Mesenchymal stem cell (in vitro differentiated cells and primary cell): ENCODE results near the gene FTH1.
A peak's percentile ranks its signal among the peaks of the same experiment; 100 is the strongest.

ENCODE experiments used
- DNase-seq: peaks from one replicate; pipeline ENCODE4 v3.0.0-alpha.2; 2013
- H2AFZ ChIP-seq: one replicate; pipeline ENCODE4 v1.6.1; 2013; ENCODE audit warnings: low read depth, mild to moderate bottlenecking, control low read depth, inconsistent platforms, low read length, moderate library complexity
- H2AK5ac ChIP-seq: 2 replicates; pipeline ENCODE4 v1.6.1; 2013; ENCODE audit warnings: low read length, moderate library complexity, mild to moderate bottlenecking, inconsistent platforms; ENCODE audit not compliant: severe bottlenecking
- H2BK120ac ChIP-seq: one replicate; pipeline ENCODE4 v1.6.1; 2013; ENCODE audit warnings: low read depth, mild to moderate bottlenecking, inconsistent platforms, low read length, moderate library complexity
- H2BK12ac ChIP-seq, 2 experiments: one replicate each; pipeline ENCODE4 v1.6.1; 2013; ENCODE audit warnings: inconsistent platforms in 2 of 2, low read length in 2 of 2, mild to moderate bottlenecking in 2 of 2, moderate library complexity in 2 of 2, control low read depth in 1 of 2
- H2BK15ac ChIP-seq: one replicate; pipeline ENCODE4 v1.6.1; 2013; ENCODE audit warnings: mild to moderate bottlenecking, low read depth, inconsistent platforms; ENCODE audit not compliant: poor library complexity, severe bottlenecking
- H2BK5ac ChIP-seq: 2 replicates; pipeline ENCODE4 v1.6.1; 2013; ENCODE audit warnings: low read depth, mild to moderate bottlenecking, low read length, control low read depth, inconsistent platforms; ENCODE audit not compliant: poor library complexity, severe bottlenecking
- H3K14ac ChIP-seq, 2 experiments: one replicate each; pipeline ENCODE4 v1.6.1; 2013; ENCODE audit warnings: inconsistent platforms in 2 of 2, low read length in 2 of 2, control low read depth in 1 of 2, mild to moderate bottlenecking in 1 of 2, moderate library complexity in 1 of 2
- H3K18ac ChIP-seq, 2 experiments: one replicate each; pipeline ENCODE4 v1.6.1; 2013; ENCODE audit warnings: inconsistent platforms in 2 of 2, low read length in 2 of 2, control low read depth in 1 of 2, low read depth in 1 of 2, mild to moderate bottlenecking in 1 of 2
- H3K23ac ChIP-seq, 2 experiments: one replicate each; pipeline ENCODE4 v1.6.1; 2013; ENCODE audit warnings: inconsistent platforms in 2 of 2, low read length in 2 of 2, mild to moderate bottlenecking in 2 of 2, moderate library complexity in 2 of 2, control low read depth in 1 of 2
- H3K27ac ChIP-seq: 2 replicates; pipeline ENCODE4 v1.5.1; 2013; ENCODE audit warnings: mild to moderate bottlenecking, moderate library complexity, low read length, control low read depth, inconsistent platforms; ENCODE audit not compliant: poor library complexity, severe bottlenecking
- H3K27me3 ChIP-seq, 2 experiments: 2 replicates each; pipeline versions ENCODE4 v1.6.1 to v1.7.0; 2013; ENCODE audit warnings: low read length in 2 of 2, mild to moderate bottlenecking in 2 of 2, moderate library complexity in 2 of 2, control low read depth in 1 of 2, inconsistent platforms in 1 of 2; ENCODE audit not compliant: control insufficient read depth in 1 of 2, insufficient read depth in 1 of 2
- H3K36me3 ChIP-seq, 2 experiments: 2 replicates each; pipeline versions ENCODE4 v1.6.1 to v1.7.0; 2013; ENCODE audit warnings: low read length in 2 of 2, control low read depth in 1 of 2, inconsistent platforms in 1 of 2, low read depth in 1 of 2, mild to moderate bottlenecking in 1 of 2; ENCODE audit not compliant: insufficient read depth in 2 of 2, control insufficient read depth in 1 of 2
- H3K4ac ChIP-seq, 2 experiments: one replicate each; pipeline ENCODE4 v1.6.1; 2013; ENCODE audit warnings: inconsistent platforms in 2 of 2, low read length in 2 of 2, mild to moderate bottlenecking in 2 of 2, moderate library complexity in 2 of 2, control low read depth in 1 of 2, low read depth in 1 of 2
- H3K4me1 ChIP-seq: 2 replicates; pipeline ENCODE4 v1.6.1; 2013; ENCODE audit warnings: low read depth, low read length, control low read depth; ENCODE audit not compliant: control insufficient read depth, insufficient read depth
- H3K4me2 ChIP-seq: 2 replicates; pipeline ENCODE4 v1.6.1; 2013; ENCODE audit warnings: low read length, mild to moderate bottlenecking, inconsistent platforms; ENCODE audit not compliant: poor library complexity, severe bottlenecking
- H3K4me3 ChIP-seq, 2 experiments: 2 replicates each; pipeline versions ENCODE4 v1.5.1 to v1.7.0; 2013; ENCODE audit warnings: low read length in 2 of 2, mild to moderate bottlenecking in 2 of 2, control low read depth in 1 of 2, low read depth in 1 of 2; ENCODE audit not compliant: insufficient read depth in 1 of 2
- H3K79me1 ChIP-seq: replicated peaks from 2 replicates; pipeline ENCODE4 v1.6.1; 2013; ENCODE audit warnings: mild to moderate bottlenecking, control low read depth, low read length, inconsistent platforms; ENCODE audit not compliant: poor library complexity, severe bottlenecking
- H3K9ac ChIP-seq: 2 replicates; pipeline ENCODE4 v1.7.0; 2013; ENCODE audit warnings: mild to moderate bottlenecking, low read length, moderate library complexity
- H3K9me3 ChIP-seq: 2 replicates; pipeline ENCODE4 v1.7.0; 2013; ENCODE audit warnings: mild to moderate bottlenecking, low read length; ENCODE audit not compliant: control insufficient read depth
- H4K8ac ChIP-seq: one replicate; pipeline ENCODE4 v1.6.1; 2013; ENCODE audit warnings: inconsistent platforms, mild to moderate bottlenecking, low read length, moderate library complexity
- H4K91ac ChIP-seq: one replicate; pipeline ENCODE4 v1.6.1; 2013; ENCODE audit warnings: mild to moderate bottlenecking, low read length, inconsistent platforms
- WGBS: methylation state at CpG from one replicate; pipeline ENCODE4 v1.1.7; 2013; ENCODE audit warnings: mixed read lengths; 5-methylcytosine and 5-hydroxymethylcytosine counted together

Gene FTH1

GRCh38 chr11:61917334-61918109 lies 49.9 kb downstream of the FTH1 start, which contains the start of gene RAB3IL1:
Gene RAB3IL1, minus strand, starts transcription at chr11:61917566. Its CDS starts 199 bp downstream, at chr11:61917367.
- Histone ChIP-seq H2BK5ac (no peak within 1 kb of the TSS), H2AK5ac (no peak within 1 kb of the TSS)
- WGBS: 5% methylated on average over 46 of the region's 74 CpGs

GRCh38 chr11:61916737-61917333 lies 50.6 kb downstream of the FTH1 start:
- peak overlapping the region; percentile 42 for H2AFZ ChIP-seq
- H3K27me3 ChIP-seq: peaks cover 0 to 52% of the 10 kb centered on the region in 2 experiments
- no peak overlapping the region for H2AK5ac ChIP-seq
- H4K91ac ChIP-seq: no peak overlapping the region
- H3K4me2 ChIP-seq: peak overlapping the region; percentile 83
- no peaks in the 10 kb centered on the region for H3K79me1 ChIP-seq
- H3K36me3 ChIP-seq: no peaks in the 10 kb centered on the region
- H3K23ac ChIP-seq: peak overlapping the region in 1 of 2 experiments; percentile 77
- H2BK12ac ChIP-seq: peak overlapping the region in 1 of 2 experiments; percentile 74
- no peak overlapping the region for H3K27ac ChIP-seq
- no peak overlapping the region for H2BK5ac ChIP-seq
- H3K9ac ChIP-seq: peak overlapping the region; percentile 81
- H3K18ac ChIP-seq: peak overlapping the region; percentile 16 to 93
- WGBS: 21% methylated on average over 14 of the region's 32 CpGs
- peaks cover 25% of the 10 kb centered on the region for H3K4me1 ChIP-seq
- H4K8ac ChIP-seq: no peak overlapping the region
- H3K9me3 ChIP-seq: no peaks in the 10 kb centered on the region
- H3K4me3 ChIP-seq: peak overlapping the region; percentile 62 to 83
- peak overlapping the region; percentile 71 for H2BK120ac ChIP-seq
- H3K4ac ChIP-seq: no peak overlapping the region
- H3K14ac ChIP-seq: peak overlapping the region in 1 of 2 experiments; percentile 69
- no peak for DNase-seq
- peak overlapping the region; percentile 100 for H2BK15ac ChIP-seq

More at GRCh38 chr11:61917334-61918109, 49.9 kb downstream of the FTH1 start, which contains the start of gene RAB3IL1:
- H3K18ac ChIP-seq: peak within 1 kb of the TSS; percentile 16 to 93
- H2BK12ac ChIP-seq: peak within 1 kb of the TSS in 1 of 2 experiments; percentile 74
- peak within 1 kb of the TSS in 1 of 2 experiments; percentile 26 for H3K4ac ChIP-seq
- peaks cover 0 to 53% of the 10 kb centered on the region in 2 experiments for H3K27me3 ChIP-seq
- H4K91ac ChIP-seq: peak within 1 kb of the TSS; percentile 60
- peak within 1 kb of the TSS in 1 of 2 experiments; percentile 69 for H3K14ac ChIP-seq
- peak within 1 kb of the TSS; percentile 83 for H3K4me2 ChIP-seq
- H3K23ac ChIP-seq: peak within 1 kb of the TSS in 1 of 2 experiments; percentile 77
- peak within 1 kb of the TSS; percentile 71 for H2BK120ac ChIP-seq
- peak within 1 kb of the TSS; percentile 62 to 83 for H3K4me3 ChIP-seq
- no peak within 1 kb of the TSS for H3K27ac ChIP-seq
- peaks cover 25% of the 10 kb centered on the region for H3K4me1 ChIP-seq
- H2AFZ ChIP-seq: peak within 1 kb of the TSS; percentile 42
- no peaks in the 10 kb centered on the region for H3K79me1 ChIP-seq
- H2BK15ac ChIP-seq: peak within 1 kb of the TSS; percentile 100
- DNase-seq: peak; percentile 40
- no peaks in the 10 kb centered on the region for H3K36me3 ChIP-seq
- H3K9ac ChIP-seq: peak within 1 kb of the TSS; percentile 81
- no peaks in the 10 kb centered on the region for H3K9me3 ChIP-seq
- H4K8ac ChIP-seq: peak within 1 kb of the TSS; percentile 89

- H3K79me1 ChIP-seq: no peaks in the 10 kb centered on the region
- no peak overlapping the region for H2BK120ac ChIP-seq
- H3K36me3 ChIP-seq: no peaks in the 10 kb centered on the region
- H2BK15ac ChIP-seq: no peak overlapping the region
- H3K27me3 ChIP-seq: peaks cover 0 to 46% of the 10 kb centered on the region in 2 experiments
- DNase-seq: no peak
- 91% methylated on average over 7 of the region's 7 CpGs for WGBS
- peak overlapping the region in 1 of 2 experiments; percentile 83 for H3K4me3 ChIP-seq
- H2AFZ ChIP-seq: no peak overlapping the region
- no peak overlapping the region for H3K9ac ChIP-seq
- no peak overlapping the region for H3K27ac ChIP-seq
- H2AK5ac ChIP-seq: no peak overlapping the region
- H2BK12ac ChIP-seq: no peak overlapping the region
- H4K91ac ChIP-seq: no peak overlapping the region
- H2BK5ac ChIP-seq: no peak overlapping the region
- no peak overlapping the region for H3K4ac ChIP-seq
- H3K23ac ChIP-seq: no peak overlapping the region
- H3K4me1 ChIP-seq: peaks cover 16% of the 10 kb centered on the region
- no peak overlapping the region for H3K14ac ChIP-seq
- no peaks in the 10 kb centered on the region for H3K9me3 ChIP-seq
- no peak overlapping the region for H3K4me2 ChIP-seq
- no peak overlapping the region for H3K18ac ChIP-seq
- no peak overlapping the region for H4K8ac ChIP-seq
Observed at GRCh38 chr11:61914471-61915171, 52.8 kb downstream of the FTH1 start.
